RCC 7860 (cell line): ENCODE results near the gene MGMT.

Experiments used
- DNase-seq: peaks from one replicate; pipeline ENCODE4 v3.0.0-alpha.2; 2015; ENCODE audit warnings: low spot score
- FAIRE-seq: peaks from 2 replicates; lab custom pipeline; 2012; peaks lifted over from hg19 to GRCh38; lab: Jason Lieb, UNC

Gene MGMT

GRCh38 chr10:129491123-129491734 is 24.2 kb downstream of the MGMT start:
- FAIRE-seq (no peak), DNase-seq (no peak)

DNA sequence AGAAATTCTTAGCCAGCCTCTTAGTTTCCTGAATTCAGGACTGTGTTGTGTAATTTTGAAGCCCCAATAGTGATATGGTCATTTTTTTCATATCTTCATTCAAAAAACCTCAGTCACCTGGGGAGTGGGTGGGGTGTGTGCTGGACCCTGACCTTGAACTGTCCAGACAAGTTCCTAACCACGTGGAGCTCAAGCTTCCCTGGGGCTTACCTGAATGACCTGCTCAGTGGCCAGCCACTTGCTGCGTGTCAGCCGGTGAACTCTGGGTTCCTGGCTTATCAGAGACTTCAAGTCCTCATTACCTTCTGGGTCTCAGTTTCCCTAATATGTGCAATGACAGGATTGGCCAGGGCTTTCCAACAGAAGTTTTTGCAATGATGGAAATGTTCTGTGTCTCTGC is 27.1 kb downstream of the MGMT start:
- DNase-seq (no peak), FAIRE-seq (no peak)

GRCh38 chr10:129494740-129495139 is 27.7 kb downstream of the MGMT start:
- DNase-seq (no peak), FAIRE-seq (no peak)

DNA sequence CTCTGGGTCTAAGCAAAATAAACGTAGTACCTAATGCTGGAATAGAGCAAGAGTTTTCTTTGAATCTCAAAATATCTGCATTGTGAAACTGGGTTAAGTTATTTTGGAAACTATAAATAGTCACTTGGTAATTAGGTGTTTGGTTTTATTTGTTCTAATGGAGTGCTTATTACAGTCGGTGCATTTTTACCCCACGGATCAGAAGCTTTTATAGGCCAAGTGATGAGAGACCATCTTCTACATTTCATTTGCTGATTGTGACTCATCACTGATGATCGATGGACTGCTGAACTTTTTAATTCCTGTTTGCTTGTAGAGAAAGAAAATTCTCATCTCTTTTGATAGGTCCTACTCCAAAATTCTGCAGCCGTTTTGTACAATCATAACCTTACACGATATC is 28.2 kb downstream of the MGMT start:
- DNase-seq = no peak
- no peak for FAIRE-seq

GRCh38 chr10:129495698-129496097 is 28.7 kb downstream of the MGMT start:
- FAIRE-seq (no peak), DNase-seq (no peak)

DNA sequence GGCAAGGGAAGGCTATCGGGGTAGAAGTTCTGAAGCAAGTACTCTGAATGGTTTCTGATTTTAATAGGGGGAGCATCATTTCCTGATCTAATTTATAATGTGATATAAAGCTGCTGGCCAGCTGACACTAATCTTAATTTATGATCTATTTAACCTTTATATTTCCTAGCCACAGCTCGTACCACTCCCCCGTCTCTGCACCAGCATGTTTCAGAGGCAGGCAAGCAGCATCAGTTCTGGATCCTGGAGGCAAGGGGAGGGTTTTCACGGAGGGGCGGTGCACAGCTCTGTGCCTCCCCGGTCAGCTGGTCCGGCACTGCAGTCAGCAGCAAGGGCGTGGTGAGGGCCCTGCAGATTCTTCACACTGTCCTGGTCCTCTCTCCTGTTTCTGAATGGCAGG is 30.0 kb downstream of the MGMT start:
- DNase-seq (no peak), FAIRE-seq (no peak)

- DNase-seq (no peak), FAIRE-seq (no peak)
Measured at GRCh38 chr10:129498680-129499079, 31.6 kb downstream of the MGMT start.

DNA sequence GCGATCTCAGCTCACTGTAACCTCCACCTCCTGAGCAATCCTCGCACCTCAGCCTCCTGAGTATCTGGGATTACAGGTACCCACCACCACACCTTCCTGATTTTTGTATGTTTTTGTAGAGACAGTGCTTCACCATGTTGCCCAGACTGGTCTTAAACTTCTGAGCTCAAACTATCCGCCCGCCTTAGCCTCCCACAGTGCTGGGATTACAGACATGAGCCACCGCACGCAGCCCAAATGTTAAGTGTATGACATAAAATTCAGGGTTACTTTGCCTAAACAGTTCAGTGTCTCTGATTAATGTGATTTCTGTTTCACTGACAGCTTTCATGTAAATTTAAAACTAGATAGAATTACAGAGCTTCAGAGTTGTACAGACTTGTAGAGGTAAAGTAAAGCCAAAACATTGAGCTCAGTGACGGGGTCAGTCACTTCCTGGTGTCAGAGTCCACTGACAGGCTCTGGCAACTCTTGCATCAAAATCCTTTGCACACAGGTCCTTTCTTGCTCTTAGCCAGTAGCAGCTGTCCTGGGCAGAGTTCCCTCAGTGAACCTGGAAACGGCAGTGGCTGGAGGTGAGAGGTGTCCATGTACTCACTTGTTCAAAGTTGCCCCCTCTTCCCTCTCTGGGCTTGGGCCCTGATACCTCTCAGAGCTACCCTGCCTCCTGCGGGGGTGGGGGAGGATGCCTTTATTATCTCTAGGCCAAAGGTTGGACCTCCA is 33.7 kb downstream of the MGMT start:
- no peak for FAIRE-seq
- no peak for DNase-seq

- FAIRE-seq (no peak), DNase-seq (no peak)
Measured at GRCh38 chr10:129501652-129502436, 34.8 kb downstream of the MGMT start.

GRCh38 chr10:129502448-129502847 is 35.4 kb downstream of the MGMT start:
- FAIRE-seq (no peak), DNase-seq (no peak)

GRCh38 chr10:129505500-129506075 is 38.5 kb downstream of the MGMT start:
- FAIRE-seq = no peak
- DNase-seq = no peak

DNA sequence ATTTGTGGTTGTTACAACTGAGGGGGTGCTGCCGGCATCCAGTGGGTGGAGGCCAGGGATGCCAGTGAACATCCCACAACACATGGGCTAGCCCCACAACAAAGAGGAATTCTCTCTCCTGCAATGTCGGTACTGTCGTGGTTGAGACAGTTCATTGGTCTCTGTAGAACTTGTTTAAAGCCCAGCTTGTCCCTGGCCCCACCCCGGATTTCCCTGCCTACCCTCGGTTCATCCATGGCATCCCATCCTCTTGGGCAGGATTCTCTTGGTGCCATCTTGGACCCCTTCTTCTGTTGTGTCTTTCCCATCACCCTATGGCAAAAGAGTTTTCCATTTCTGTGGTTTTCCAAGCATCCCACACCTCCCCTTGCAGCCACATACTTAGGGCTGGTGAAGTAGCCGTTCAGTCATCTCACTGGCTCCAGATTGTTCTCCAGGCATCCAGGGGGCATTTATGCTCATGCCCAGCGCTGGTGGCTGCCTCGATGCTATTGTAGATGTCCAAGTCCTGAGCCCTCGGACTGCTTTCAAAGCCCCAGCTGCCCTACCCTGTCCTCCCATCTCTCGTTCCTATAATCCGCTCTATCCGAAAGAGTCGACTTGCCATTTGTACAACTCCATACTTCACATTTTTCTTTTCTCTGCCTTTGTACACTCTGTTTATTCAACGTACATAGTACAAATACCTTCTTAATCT is 39.2 kb downstream of the MGMT start:
- no peak for DNase-seq
- FAIRE-seq = no peak

DNA sequence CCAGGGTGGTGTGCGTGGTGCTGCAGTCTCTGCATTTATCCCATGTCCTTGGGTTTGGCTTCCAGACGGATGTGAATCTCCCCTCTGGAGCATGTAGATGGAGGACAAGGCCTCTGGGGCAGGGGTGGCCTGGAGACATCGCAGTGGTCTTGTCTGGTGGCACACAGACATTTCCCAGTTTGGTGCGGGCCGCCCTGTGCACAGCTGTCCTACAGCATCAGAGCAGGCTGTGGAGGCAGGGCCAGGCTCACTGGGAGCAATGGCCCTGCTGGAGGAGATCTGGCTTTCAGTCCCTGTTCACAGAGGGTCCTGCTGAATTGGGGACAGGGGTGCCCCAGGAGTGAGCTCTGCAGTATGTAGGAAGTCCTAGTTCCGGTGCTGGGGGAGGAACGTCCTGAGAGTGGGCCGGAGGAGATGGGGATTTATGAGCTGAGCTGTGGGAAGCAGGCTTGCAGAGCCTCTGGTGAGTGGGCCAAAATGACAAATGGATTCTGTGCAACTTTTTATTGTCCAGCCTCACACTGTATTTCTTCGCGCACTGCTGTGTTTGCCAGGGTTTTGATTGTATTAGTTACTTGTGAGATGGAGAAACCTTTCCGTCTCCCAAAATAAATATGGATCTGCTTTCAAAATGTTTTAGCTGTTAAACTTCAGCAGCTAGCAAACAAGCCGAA is 40.3 kb downstream of the MGMT start:
- DNase-seq (no peak), FAIRE-seq (no peak)

- FAIRE-seq (no peak), DNase-seq (no peak)
Measured at GRCh38 chr10:129509155-129509554, 42.1 kb downstream of the MGMT start.

DNA sequence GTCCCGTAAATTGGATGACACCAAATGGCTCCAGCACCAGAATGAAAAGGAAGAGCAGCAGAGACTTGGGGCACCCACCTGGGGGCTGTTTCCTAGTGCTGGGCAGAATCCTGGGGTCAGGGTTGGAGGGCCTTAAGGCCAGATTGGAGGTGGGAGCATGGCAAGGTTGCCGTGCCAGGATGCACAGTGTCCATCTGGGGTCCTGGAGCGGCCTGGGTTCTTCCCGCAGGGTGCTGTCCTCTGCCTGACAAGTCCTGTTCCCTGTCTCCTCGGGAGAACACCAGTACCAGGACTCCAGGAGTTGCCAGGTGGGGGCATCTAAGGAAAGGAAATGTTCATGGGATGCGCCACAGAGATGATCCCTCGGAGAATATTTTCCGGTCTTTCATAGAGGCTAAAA is 42.8 kb downstream of the MGMT start:
- DNase-seq = no peak
- FAIRE-seq = no peak

DNA sequence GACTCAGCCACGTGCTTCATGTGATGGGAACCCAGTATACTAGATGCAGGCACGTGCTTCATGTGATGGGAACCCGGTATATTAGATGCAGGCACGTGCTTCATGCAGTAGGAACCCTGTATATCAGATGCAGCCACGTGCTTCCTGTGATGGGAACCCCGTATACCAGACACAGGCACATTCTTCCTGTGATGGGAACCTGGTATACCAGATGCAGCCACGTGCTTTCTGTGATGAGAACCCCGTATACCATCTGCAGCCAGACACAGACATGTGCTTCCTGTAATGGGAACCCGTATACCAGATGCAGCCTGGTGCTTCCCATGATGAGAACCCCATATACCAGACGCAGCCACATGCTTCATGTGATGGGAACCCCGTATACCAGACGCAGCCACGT is 44.0 kb downstream of the MGMT start:
- DNase-seq (no peak), FAIRE-seq (no peak)

- FAIRE-seq (no peak), DNase-seq (no peak)
Measured at GRCh38 chr10:129511758-129512157, 44.7 kb downstream of the MGMT start.

GRCh38 chr10:129513312-129513711 is 46.3 kb downstream of the MGMT start:
- no peak for FAIRE-seq

DNA sequence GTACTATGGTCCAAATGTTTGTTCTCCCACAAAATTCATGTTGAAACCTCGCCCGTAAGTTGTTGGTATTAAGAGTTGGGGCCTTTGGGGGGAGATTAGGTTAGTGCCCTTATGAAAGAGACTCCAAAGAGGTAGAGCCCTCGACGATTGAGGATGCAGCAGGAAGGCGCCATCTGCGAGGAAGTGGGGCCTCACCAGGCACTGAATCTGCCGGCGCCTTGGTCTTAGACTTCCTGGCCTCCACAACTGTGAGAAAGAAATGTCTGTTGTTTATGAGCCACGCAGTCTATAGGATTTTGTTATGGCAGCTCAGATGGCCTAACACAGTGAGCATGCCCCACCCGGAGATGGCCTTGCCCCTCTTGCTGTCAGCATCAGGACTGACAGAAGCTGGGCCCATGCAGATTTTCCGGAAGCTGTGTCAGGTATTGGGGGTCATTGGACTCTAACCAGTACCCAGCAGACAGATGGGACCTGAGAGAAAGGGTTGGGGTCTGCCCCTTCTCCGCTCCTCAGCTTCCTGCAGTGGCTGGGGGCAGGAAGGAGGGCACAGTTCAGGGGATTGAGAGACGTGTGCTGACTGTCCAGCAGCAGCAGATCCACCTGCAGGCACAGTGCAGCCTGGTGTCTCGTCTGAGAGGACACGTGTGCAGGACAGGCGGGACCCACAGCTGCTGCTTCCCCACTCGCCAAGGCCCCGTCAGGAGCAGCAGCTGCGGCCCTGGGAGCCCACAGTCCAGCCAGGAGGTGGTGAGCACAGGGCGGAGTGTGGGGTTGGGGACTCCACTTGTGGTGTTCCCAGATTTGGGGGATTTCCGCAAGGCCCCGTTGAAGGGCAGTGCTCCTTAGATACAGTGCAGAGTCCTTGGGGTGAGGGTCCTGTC is 47.8 kb downstream of the MGMT start:
- DNase-seq (no peak), FAIRE-seq (no peak)

More at GRCh38 chr10:129513312-129513711, 46.3 kb downstream of the MGMT start:
- DNase-seq = no peak
